Activated CD4-positive, alpha-beta T cell treated with anti-CD3 and anti-CD28 coated beads for 36 hours (primary cell): Measurements from ENCODE around the gene ADGRF1. TPM values are rescaled to one million over a fixed set of nuclear protein-coding genes. Genes with fewer than 3 reads are reported as not detected.

Experiments
- ATAC-seq: fragments of 200-7000 bp; cut with Tn5 transposase; one replicate; pipeline ENCODE4 v1.10.0; 2021; ENCODE audit warnings: mild to moderate bottlenecking, moderate library complexity
- CTCF ChIA-PET: fragments of 350-600 bp; sonication (Branson Sonifier 250); formaldehyde crosslinking; loops from one replicate; lab custom pipeline; 2021; ENCODE audit warnings: antibody characterized with exemption; lab: Charles Lee
- POLR2A ChIA-PET: fragments of 350-600 bp; sonication (Branson Sonifier 250); formaldehyde crosslinking; loops from one replicate; lab custom pipeline; 2021; ENCODE audit warnings: antibody characterized with exemption, inconsistent platforms; lab: Charles Lee
- DNase-seq: peaks from one replicate; pipeline ENCODE4 v3.0.0-alpha.2; 2020
- H3K27ac Mint-ChIP-seq: one replicate; pipeline ENCODE4 v1.8.0; 2021; ENCODE audit warnings: mixed read lengths
- H3K27me3 Mint-ChIP-seq: one replicate; pipeline ENCODE4 v1.8.0; 2021; ENCODE audit warnings: mixed read lengths
- H3K36me3 Mint-ChIP-seq: one replicate; pipeline ENCODE4 v1.8.0; 2021; ENCODE audit warnings: low read depth, mixed read lengths
- H3K4me1 Mint-ChIP-seq: one replicate; pipeline ENCODE4 v1.8.0; 2021; ENCODE audit warnings: mixed read lengths
- H3K4me3 Mint-ChIP-seq: one replicate; pipeline ENCODE4 v1.8.0; 2021; ENCODE audit warnings: mild to moderate bottlenecking, moderate library complexity, mixed read lengths
- H3K9me3 Mint-ChIP-seq: one replicate; pipeline ENCODE4 v1.8.0; 2021; ENCODE audit warnings: low read depth, mixed read lengths
- intact Hi-C, 2 experiments: fragments of 100-400 bp; cut with DNase I in 1 of 2; cut with micrococcal nuclease in 1 of 2; formaldehyde crosslinking; loops; one replicate each; pipeline versions ENCODE4 v1.14.2 to v1.15.1; 2022 to 2024; cut with DNase I, micrococcal nuclease
- total RNA-seq, 2 experiments: library from RNA; stranded (reverse); gene quantifications; one replicate each; pipeline ENCODE4 v1.2.3, GENCODE V29; 2021

The ADGRF1 gene
- total RNA-seq, 2 experiments from 2014 or later, result not detected

DNA sequence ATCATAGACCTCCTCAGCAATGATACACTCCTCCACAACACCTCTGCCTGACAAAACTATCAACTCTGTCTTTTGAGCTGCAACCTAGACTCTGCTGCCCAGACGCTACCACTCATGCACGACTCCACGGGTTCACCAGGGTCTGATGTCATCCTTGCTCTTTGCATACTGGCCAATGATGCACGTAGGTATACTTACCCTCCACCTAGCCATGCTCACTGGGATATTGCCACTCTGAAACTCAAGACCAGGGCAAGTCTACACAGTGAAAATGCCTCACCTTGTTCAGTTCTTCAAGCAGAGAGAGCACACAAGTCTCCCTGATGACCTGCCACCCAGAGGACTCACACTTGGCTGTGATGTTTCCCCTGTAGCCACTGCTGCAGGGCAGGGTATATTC, 27.7 kb downstream of the ADGRF1 start:
- no peak for DNase-seq
- ChIA-PET POLR2A (no interaction called here), CTCF (no interaction called here)
- intact Hi-C loops, result no loop called here
- Mint-ChIP-seq H3K9me3 (peaks cover 1% of the 10 kb centered on the region), H3K36me3 (no peaks in the 10 kb centered on the region), H3K27ac (no peak overlapping the region), H3K4me3 (no peak overlapping the region), H3K27me3 (peaks cover 1% of the 10 kb centered on the region), H3K4me1 (no peaks in the 10 kb centered on the region)
- no peak for ATAC-seq

DNA sequence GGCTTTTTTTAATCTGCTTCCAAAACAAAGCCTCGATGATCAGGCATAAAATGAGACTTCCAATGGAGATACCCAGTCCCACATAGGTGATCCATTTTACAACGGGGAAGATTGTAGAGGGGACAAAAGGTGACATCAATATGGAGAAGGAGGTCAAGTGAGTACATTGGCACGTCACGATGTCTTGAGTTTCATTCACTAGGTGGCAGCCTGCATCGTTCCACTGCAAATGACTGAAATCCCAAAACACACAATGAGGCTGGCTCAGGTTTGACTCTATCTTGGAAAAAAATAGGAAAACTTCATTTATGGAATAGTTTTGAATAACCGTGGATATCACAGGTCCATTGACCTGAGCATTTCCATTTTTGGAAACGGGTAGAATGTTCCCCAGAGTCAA, 32.5 kb downstream of the ADGRF1 start:
- Mint-ChIP-seq H3K4me3 (no peak overlapping the region), H3K27ac (no peak overlapping the region), H3K4me1 (peaks cover under 1% of the 10 kb centered on the region), H3K36me3 (no peaks in the 10 kb centered on the region), H3K9me3 (peaks cover 1% of the 10 kb centered on the region), H3K27me3 (peaks cover 2% of the 10 kb centered on the region)
- CTCF ChIA-PET, result interaction anchor here (0.7 to 1.1 kb wide), 2 partner anchors 11 to 352 kb away, joined by 3 read pairs; no protein-coding TSS in a partner anchor
- POLR2A ChIA-PET, result no interaction called here
- intact Hi-C loops, result no loop called here
- DNase-seq, result no peak
- ATAC-seq, result no peak

DNA sequence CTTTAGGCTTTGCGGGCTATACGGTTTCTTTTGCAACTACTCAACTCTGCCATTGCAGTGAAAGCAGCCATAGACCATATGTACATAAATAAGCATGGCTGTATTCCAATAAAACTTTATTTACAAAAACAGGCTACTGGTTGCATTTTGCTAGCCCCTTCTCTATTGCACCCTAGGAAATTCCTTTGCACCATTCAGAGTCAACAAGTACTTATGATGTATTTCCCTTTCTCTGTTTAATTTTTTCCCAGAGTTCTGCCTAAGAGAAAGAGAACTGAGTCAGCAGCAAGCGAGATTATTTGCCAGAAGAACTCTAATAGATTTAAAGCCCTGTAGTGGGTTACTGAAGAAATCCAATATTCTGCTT, 33.8 kb downstream of the ADGRF1 start:
- H3K27me3 Mint-ChIP-seq, result peaks cover 8% of the 10 kb centered on the region
- H3K27ac Mint-ChIP-seq, result no peak overlapping the region
- DNase-seq, result no peak
- no peak for ATAC-seq
- H3K36me3 Mint-ChIP-seq, result no peaks in the 10 kb centered on the region
- intact Hi-C loops, result no loop called here
- ChIA-PET CTCF (no interaction called here), POLR2A (no interaction called here)
- H3K4me1 Mint-ChIP-seq, result peaks cover 4% of the 10 kb centered on the region
- H3K4me3 Mint-ChIP-seq, result no peak overlapping the region
- peaks cover 1% of the 10 kb centered on the region for H3K9me3 Mint-ChIP-seq

- CTCF ChIA-PET, result no interaction called here
- POLR2A ChIA-PET, result no interaction called here
- Mint-ChIP-seq H3K27ac (no peak overlapping the region), H3K9me3 (peaks cover 1% of the 10 kb centered on the region), H3K4me1 (peaks cover 4% of the 10 kb centered on the region), H3K4me3 (no peak overlapping the region), H3K36me3 (no peaks in the 10 kb centered on the region), H3K27me3 (peaks cover 8% of the 10 kb centered on the region)
- intact Hi-C loops, result no loop called here
- ATAC-seq, result no peak
- no peak for DNase-seq
These were observed 34.3 kb downstream of the ADGRF1 start for GRCh38 chr6:47007657-47008396.

DNA sequence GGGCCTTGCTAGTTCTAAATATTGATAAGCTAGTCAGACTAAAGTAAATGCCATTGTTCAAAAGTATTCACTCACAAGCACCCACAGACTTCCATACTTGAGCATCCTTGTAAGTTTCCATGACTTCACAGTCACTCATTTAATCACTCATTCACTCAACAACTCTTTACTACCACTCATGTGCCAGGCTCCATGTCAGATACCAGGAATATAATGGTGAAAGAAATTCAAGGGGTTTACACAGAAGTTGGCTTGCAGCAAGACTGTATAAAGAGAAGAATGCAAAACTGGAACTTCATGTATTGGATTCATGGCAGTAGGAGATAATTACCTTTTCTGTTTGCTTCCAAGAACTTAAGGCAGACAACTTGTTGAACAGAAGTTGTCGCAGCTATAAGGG, 36.6 kb downstream of the ADGRF1 start:
- ChIA-PET CTCF (no interaction called here), POLR2A (no interaction called here)
- peaks cover 11% of the 10 kb centered on the region for H3K27me3 Mint-ChIP-seq
- no peak for ATAC-seq
- DNase-seq, result no peak
- H3K4me1 Mint-ChIP-seq, result peaks cover 4% of the 10 kb centered on the region
- H3K9me3 Mint-ChIP-seq, result no peaks in the 10 kb centered on the region
- H3K4me3 Mint-ChIP-seq, result no peak overlapping the region
- no peak overlapping the region for H3K27ac Mint-ChIP-seq
- intact Hi-C loops, result no loop called here
- no peaks in the 10 kb centered on the region for H3K36me3 Mint-ChIP-seq

DNA sequence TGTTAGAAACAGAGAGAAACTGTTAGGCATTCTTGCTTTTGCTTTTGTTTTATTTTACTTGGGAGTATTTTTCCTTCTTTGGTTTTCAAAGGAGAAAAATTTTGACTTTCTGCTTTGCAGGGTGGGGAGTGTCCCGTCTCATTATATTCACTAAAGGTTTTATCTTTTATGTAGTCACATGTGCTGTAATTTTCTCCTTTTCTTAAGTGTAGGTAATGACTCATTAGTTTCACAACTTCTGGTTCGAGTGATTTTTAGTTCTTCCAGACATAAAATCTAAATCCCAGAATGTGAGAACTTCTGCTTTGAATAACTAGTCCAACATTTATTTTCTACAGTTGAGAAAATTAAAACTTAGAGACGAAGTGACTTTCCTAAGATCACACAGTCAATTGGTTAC, 37.7 kb downstream of the ADGRF1 start:
- Mint-ChIP-seq H3K4me3 (no peak overlapping the region), H3K36me3 (no peaks in the 10 kb centered on the region), H3K4me1 (peaks cover 4% of the 10 kb centered on the region), H3K9me3 (no peaks in the 10 kb centered on the region), H3K27ac (no peak overlapping the region), H3K27me3 (peaks cover 11% of the 10 kb centered on the region)
- ChIA-PET CTCF (no interaction called here), POLR2A (no interaction called here)
- ATAC-seq (no peak), DNase-seq (no peak)
- intact Hi-C loops, result no loop called here

DNA sequence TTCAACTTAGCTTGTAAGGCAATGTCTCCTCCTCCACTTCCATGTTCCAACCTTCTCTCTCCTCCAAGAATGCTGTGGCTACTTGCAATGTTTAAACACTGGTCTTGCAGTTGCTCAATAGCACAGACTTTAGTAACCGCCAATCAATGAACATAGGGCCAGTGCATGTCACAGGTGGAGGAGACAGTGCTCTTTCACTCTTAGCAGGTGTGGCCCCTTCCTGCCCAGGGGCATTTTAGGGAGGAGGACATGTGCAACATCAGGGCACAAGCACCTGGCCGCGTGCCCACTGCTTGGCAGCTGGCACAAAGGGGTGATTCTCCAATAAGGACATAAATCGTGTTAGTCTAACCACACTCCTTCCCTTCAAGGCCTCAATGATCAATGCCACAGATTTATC, 41.3 kb downstream of the ADGRF1 start:
- ChIA-PET POLR2A (no interaction called here), CTCF (no interaction called here)
- no peaks in the 10 kb centered on the region for H3K9me3 Mint-ChIP-seq
- H3K4me1 Mint-ChIP-seq, result peaks cover 4% of the 10 kb centered on the region
- H3K27ac Mint-ChIP-seq, result no peak overlapping the region
- DNase-seq, result no peak
- ATAC-seq, result no peak
- H3K36me3 Mint-ChIP-seq, result no peaks in the 10 kb centered on the region
- no peak overlapping the region for H3K4me3 Mint-ChIP-seq
- intact Hi-C loops, result no loop called here
- peaks cover 13% of the 10 kb centered on the region for H3K27me3 Mint-ChIP-seq

- ATAC-seq, result no peak
- intact Hi-C loops, result no loop called here
- CTCF ChIA-PET, result no interaction called here
These were observed 43.6 kb downstream of the ADGRF1 start for GRCh38 chr6:46998436-46999017.

GRCh38 chr6:46997646-46998045, 44.5 kb downstream of the ADGRF1 start:
- ChIA-PET CTCF (no interaction called here), POLR2A (no interaction called here)
- Mint-ChIP-seq H3K27me3 (peaks cover 12% of the 10 kb centered on the region), H3K27ac (no peak overlapping the region), H3K36me3 (no peaks in the 10 kb centered on the region), H3K4me3 (no peak overlapping the region), H3K9me3 (no peaks in the 10 kb centered on the region), H3K4me1 (no peaks in the 10 kb centered on the region)
- DNase-seq (no peak), ATAC-seq (no peak)
- intact Hi-C loops, result no loop called here

More at GRCh38 chr6:46998436-46999017, 43.6 kb downstream of the ADGRF1 start:
- Mint-ChIP-seq H3K4me1 (no peaks in the 10 kb centered on the region), H3K36me3 (no peaks in the 10 kb centered on the region), H3K9me3 (no peaks in the 10 kb centered on the region), H3K4me3 (no peak overlapping the region), H3K27ac (no peak overlapping the region), H3K27me3 (peaks cover 11% of the 10 kb centered on the region)
- DNase-seq, result no peak
- POLR2A ChIA-PET, result no interaction called here

GRCh38 chr6:46996860-46997641, 45.1 kb downstream of the ADGRF1 start:
- no peaks in the 10 kb centered on the region for H3K9me3 Mint-ChIP-seq
- POLR2A ChIA-PET, result no interaction called here
- ATAC-seq, result no peak
- intact Hi-C loops, result no loop called here
- peaks cover 13% of the 10 kb centered on the region for H3K27me3 Mint-ChIP-seq
- no peaks in the 10 kb centered on the region for H3K4me1 Mint-ChIP-seq
- no peak for DNase-seq
- CTCF ChIA-PET, result no interaction called here
- H3K27ac Mint-ChIP-seq, result no peak overlapping the region
- no peaks in the 10 kb centered on the region for H3K36me3 Mint-ChIP-seq
- H3K4me3 Mint-ChIP-seq, result no peak overlapping the region

- no peak for ATAC-seq
These were observed 47.2 kb downstream of the ADGRF1 start for GRCh38 chr6:46994933-46995332.

More at GRCh38 chr6:46994933-46995332, 47.2 kb downstream of the ADGRF1 start:
- Mint-ChIP-seq H3K9me3 (no peaks in the 10 kb centered on the region), H3K36me3 (no peaks in the 10 kb centered on the region), H3K4me1 (no peaks in the 10 kb centered on the region), H3K27ac (no peak overlapping the region), H3K4me3 (no peak overlapping the region), H3K27me3 (peaks cover 19% of the 10 kb centered on the region)
- intact Hi-C loops, result no loop called here
- POLR2A ChIA-PET, result no interaction called here
- CTCF ChIA-PET, result interaction anchor here (1.5 kb wide), 1 partner anchor 146 kb away, joined by 4 read pairs; no protein-coding TSS in a partner anchor
- DNase-seq, result no peak
